HEK293 (cell line): ENCODE measurements around the gene TIMM44.
A peak's percentile ranks its signal among the peaks of the same experiment; 100 is the strongest.

Experiments used
- GFI1B ChIP-seq: fragments of 450-650 bp; formaldehyde crosslinking; IDR thresholded peaks from 2 replicates; pipeline ENCODE4 v1.5.1; 2016; ENCODE audit warnings: missing biosample characterization, missing genetic modification characterization
- HOXC10 ChIP-seq: sonication (generic); formaldehyde crosslinking; IDR thresholded peaks from 2 replicates; pipeline ENCODE4 v1.8.1; 2023; ENCODE audit warnings: mild to moderate bottlenecking, missing genetic modification reagents
- HOXD13 ChIP-seq: sonication (generic); formaldehyde crosslinking; IDR thresholded peaks from 2 replicates; pipeline ENCODE4 v1.8.0; 2022; ENCODE audit warnings: missing genetic modification reagents, borderline replicate concordance
- SP3 ChIP-seq: fragments of 450-650 bp; formaldehyde crosslinking; IDR thresholded peaks from 2 replicates; pipeline ENCODE4 v1.5.1; 2016; ENCODE audit warnings: missing biosample characterization, missing genetic modification characterization
- ZBTB11 ChIP-seq: fragments of 450-650 bp; formaldehyde crosslinking; conservative IDR thresholded peaks from 2 replicates; pipeline ENCODE4 v1.5.1; 2016; ENCODE audit warnings: low read depth, missing biosample characterization, missing genetic modification characterization
- ZBTB44 ChIP-seq: fragments of 450-650 bp; IDR thresholded peaks from 2 replicates; pipeline ENCODE4 v1.5.1; 2018; ENCODE audit warnings: missing biosample characterization, mild to moderate bottlenecking, missing genetic modification characterization
- ZBTB8A ChIP-seq: fragments of 450-650 bp; formaldehyde crosslinking; IDR thresholded peaks from 2 replicates; pipeline ENCODE4 v1.5.1; 2016; ENCODE audit warnings: missing biosample characterization, missing genetic modification characterization
- ZFP37 ChIP-seq: fragments of 450-650 bp; formaldehyde crosslinking; IDR thresholded peaks from 2 replicates; pipeline ENCODE4 v1.5.1; 2016; ENCODE audit warnings: missing biosample characterization, missing genetic modification characterization
- ZFP41 ChIP-seq: fragments of 450-650 bp; formaldehyde crosslinking; IDR thresholded peaks from 2 replicates; pipeline ENCODE4 v1.5.1; 2016; ENCODE audit warnings: missing biosample characterization, missing genetic modification characterization, borderline replicate concordance
- ZNF146 ChIP-seq: fragments of 450-650 bp; formaldehyde crosslinking; IDR thresholded peaks from 2 replicates; pipeline ENCODE4 v1.5.1; 2016; ENCODE audit warnings: missing biosample characterization, missing genetic modification characterization
- ZNF175 ChIP-seq: fragments of 450-650 bp; formaldehyde crosslinking; IDR thresholded peaks from 2 replicates; pipeline ENCODE4 v1.5.1; 2016; ENCODE audit warnings: missing biosample characterization, missing genetic modification characterization
- ZNF221 ChIP-seq: fragments of 450-650 bp; formaldehyde crosslinking; IDR thresholded peaks from 2 replicates; pipeline ENCODE4 v1.5.1; 2017; ENCODE audit warnings: missing biosample characterization, missing genetic modification characterization, borderline replicate concordance
- ZNF266 ChIP-seq: fragments of 450-650 bp; formaldehyde crosslinking; IDR thresholded peaks from 2 replicates; pipeline ENCODE4 v1.5.1; 2016; ENCODE audit warnings: missing biosample characterization, missing genetic modification characterization, low read depth
- ZNF571 ChIP-seq: fragments of 450-650 bp; formaldehyde crosslinking; IDR thresholded peaks from 2 replicates; pipeline ENCODE4 v1.5.0; 2017; ENCODE audit warnings: missing biosample characterization, missing genetic modification characterization
- ZNF624 ChIP-seq: fragments of 450-650 bp; formaldehyde crosslinking; IDR thresholded peaks from 2 replicates; pipeline ENCODE4 v1.5.1; 2017; ENCODE audit warnings: missing biosample characterization, missing genetic modification characterization
- ZNF654 ChIP-seq: fragments of 450-650 bp; formaldehyde crosslinking; IDR thresholded peaks from 2 replicates; pipeline ENCODE4 v1.5.1; 2016; ENCODE audit warnings: low read depth, missing biosample characterization, missing genetic modification characterization
- ZNF677 ChIP-seq: fragments of 450-650 bp; IDR thresholded peaks from 2 replicates; pipeline ENCODE4 v1.5.0; 2018; ENCODE audit warnings: missing biosample characterization, mild to moderate bottlenecking, missing genetic modification characterization, moderate library complexity
- ZNF701 ChIP-seq: fragments of 450-650 bp; formaldehyde crosslinking; IDR thresholded peaks from 2 replicates; pipeline ENCODE4 v1.5.1; 2016; ENCODE audit warnings: missing biosample characterization, missing genetic modification characterization
- ZSCAN16 ChIP-seq: fragments of 450-650 bp; formaldehyde crosslinking; IDR thresholded peaks from 2 replicates; pipeline ENCODE4 v1.5.1; 2016; ENCODE audit warnings: missing biosample characterization, missing genetic modification characterization
- ZSCAN5A ChIP-seq: fragments of 450-650 bp; formaldehyde crosslinking; IDR thresholded peaks from 2 replicates; pipeline ENCODE4 v1.5.1; 2016; ENCODE audit warnings: missing biosample characterization, missing genetic modification characterization
- TF ChIP-seq, protein P1 (sequence below): fragments of 450-650 bp; formaldehyde crosslinking; IDR thresholded peaks from 2 replicates; pipeline ENCODE4 v1.5.1; 2016; ENCODE audit warnings: missing biosample characterization, missing genetic modification characterization
- TF ChIP-seq, protein P2 (sequence below): fragments of 450-650 bp; formaldehyde crosslinking; IDR thresholded peaks from 2 replicates; pipeline ENCODE4 v1.5.1; 2016; ENCODE audit warnings: missing biosample characterization, missing genetic modification characterization
- TF ChIP-seq, protein P3 (sequence below): fragments of 450-650 bp; formaldehyde crosslinking; IDR thresholded peaks from 2 replicates; pipeline ENCODE4 v1.5.1; 2016; ENCODE audit warnings: missing biosample characterization, missing genetic modification characterization
- TF ChIP-seq, protein P4 (sequence below): fragments of 450-650 bp; formaldehyde crosslinking; IDR thresholded peaks from 2 replicates; pipeline ENCODE4 v1.5.1; 2016; ENCODE audit warnings: missing biosample characterization, missing genetic modification characterization, low read depth

Gene TIMM44

GRCh38 chr19:7926727-7927604 is 16.5 kb downstream of the TIMM44 start (continued):
- TF ChIP-seq ZBTB11 (tag by site-specific recombination) (no peak), ZNF654 (tag by site-specific recombination) (no peak), ZNF677 (tag by site-specific recombination) (no peak), HOXC10 (CRISPR knock-in tag) (no peak), GFI1B (tag by site-specific recombination) (no peak), HOXD13 (no peak), ZFP37 (tag by site-specific recombination) (no peak), ZNF624 (tag by site-specific recombination) (no peak), ZNF146 (tag by site-specific recombination) (no peak), ZSCAN16 (tag by site-specific recombination) (no peak), ZSCAN5A (no peak), ZNF571 (tag by site-specific recombination) (no peak), ZNF266 (tag by site-specific recombination) (no peak), SP3 (tag by site-specific recombination) (no peak), ZNF175 (tag by site-specific recombination) (no peak), ZNF221 (tag by site-specific recombination) (no peak), ZBTB8A (tag by site-specific recombination) (no peak), ZNF701 (tag by site-specific recombination) (no peak), ZFP41 (tag by site-specific recombination) (no peak), ZBTB44 (no peak)
- TF ChIP-seq, protein P1, sequence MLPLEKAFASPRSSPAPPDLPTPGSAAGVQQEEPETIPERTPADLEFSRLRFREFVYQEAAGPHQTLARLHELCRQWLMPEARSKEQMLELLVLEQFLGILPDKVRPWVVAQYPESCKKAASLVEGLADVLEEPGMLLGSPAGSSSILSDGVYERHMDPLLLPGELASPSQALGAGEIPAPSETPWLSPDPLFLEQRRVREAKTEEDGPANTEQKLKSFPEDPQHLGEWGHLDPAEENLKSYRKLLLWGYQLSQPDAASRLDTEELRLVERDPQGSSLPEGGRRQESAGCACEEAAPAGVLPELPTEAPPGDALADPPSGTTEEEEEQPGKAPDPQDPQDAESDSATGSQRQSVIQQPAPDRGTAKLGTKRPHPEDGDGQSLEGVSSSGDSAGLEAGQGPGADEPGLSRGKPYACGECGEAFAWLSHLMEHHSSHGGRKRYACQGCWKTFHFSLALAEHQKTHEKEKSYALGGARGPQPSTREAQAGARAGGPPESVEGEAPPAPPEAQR (tag by site-specific recombination) = no peak
- TF ChIP-seq, protein P2, sequence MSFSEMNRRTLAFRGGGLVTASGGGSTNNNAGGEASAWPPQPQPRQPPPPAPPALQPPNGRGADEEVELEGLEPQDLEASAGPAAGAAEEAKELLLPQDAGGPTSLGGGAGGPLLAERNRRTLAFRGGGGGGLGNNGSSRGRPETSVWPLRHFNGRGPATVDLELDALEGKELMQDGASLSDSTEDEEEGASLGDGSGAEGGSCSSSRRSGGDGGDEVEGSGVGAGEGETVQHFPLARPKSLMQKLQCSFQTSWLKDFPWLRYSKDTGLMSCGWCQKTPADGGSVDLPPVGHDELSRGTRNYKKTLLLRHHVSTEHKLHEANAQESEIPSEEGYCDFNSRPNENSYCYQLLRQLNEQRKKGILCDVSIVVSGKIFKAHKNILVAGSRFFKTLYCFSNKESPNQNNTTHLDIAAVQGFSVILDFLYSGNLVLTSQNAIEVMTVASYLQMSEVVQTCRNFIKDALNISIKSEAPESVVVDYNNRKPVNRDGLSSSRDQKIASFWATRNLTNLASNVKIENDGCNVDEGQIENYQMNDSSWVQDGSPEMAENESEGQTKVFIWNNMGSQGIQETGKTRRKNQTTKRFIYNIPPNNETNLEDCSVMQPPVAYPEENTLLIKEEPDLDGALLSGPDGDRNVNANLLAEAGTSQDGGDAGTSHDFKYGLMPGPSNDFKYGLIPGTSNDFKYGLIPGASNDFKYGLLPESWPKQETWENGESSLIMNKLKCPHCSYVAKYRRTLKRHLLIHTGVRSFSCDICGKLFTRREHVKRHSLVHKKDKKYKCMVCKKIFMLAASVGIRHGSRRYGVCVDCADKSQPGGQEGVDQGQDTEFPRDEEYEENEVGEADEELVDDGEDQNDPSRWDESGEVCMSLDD (tag by site-specific recombination) = no peak
- TF ChIP-seq, protein P3, sequence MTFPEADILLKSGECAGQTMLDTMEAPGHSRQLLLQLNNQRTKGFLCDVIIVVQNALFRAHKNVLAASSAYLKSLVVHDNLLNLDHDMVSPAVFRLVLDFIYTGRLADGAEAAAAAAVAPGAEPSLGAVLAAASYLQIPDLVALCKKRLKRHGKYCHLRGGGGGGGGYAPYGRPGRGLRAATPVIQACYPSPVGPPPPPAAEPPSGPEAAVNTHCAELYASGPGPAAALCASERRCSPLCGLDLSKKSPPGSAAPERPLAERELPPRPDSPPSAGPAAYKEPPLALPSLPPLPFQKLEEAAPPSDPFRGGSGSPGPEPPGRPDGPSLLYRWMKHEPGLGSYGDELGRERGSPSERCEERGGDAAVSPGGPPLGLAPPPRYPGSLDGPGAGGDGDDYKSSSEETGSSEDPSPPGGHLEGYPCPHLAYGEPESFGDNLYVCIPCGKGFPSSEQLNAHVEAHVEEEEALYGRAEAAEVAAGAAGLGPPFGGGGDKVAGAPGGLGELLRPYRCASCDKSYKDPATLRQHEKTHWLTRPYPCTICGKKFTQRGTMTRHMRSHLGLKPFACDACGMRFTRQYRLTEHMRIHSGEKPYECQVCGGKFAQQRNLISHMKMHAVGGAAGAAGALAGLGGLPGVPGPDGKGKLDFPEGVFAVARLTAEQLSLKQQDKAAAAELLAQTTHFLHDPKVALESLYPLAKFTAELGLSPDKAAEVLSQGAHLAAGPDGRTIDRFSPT (tag by site-specific recombination) = 0 out of 2 replicates have a peak, but pooled peaks have one; percentile 21
- TF ChIP-seq, protein P4, sequence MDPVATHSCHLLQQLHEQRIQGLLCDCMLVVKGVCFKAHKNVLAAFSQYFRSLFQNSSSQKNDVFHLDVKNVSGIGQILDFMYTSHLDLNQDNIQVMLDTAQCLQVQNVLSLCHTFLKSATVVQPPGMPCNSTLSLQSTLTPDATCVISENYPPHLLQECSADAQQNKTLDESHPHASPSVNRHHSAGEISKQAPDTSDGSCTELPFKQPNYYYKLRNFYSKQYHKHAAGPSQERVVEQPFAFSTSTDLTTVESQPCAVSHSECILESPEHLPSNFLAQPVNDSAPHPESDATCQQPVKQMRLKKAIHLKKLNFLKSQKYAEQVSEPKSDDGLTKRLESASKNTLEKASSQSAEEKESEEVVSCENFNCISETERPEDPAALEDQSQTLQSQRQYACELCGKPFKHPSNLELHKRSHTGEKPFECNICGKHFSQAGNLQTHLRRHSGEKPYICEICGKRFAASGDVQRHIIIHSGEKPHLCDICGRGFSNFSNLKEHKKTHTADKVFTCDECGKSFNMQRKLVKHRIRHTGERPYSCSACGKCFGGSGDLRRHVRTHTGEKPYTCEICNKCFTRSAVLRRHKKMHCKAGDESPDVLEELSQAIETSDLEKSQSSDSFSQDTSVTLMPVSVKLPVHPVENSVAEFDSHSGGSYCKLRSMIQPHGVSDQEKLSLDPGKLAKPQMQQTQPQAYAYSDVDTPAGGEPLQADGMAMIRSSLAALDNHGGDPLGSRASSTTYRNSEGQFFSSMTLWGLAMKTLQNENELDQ = no peak
